ENCODE results near the gene CTDSPL. TPM values are rescaled to one million over a fixed set of nuclear protein-coding genes. Genes with fewer than 3 reads are reported as not detected.

The CTDSPL gene
- total and polyA plus RNA-seq, 2 donors from 2014 or later, result 55.9 to 78.3 TPM

DNA sequence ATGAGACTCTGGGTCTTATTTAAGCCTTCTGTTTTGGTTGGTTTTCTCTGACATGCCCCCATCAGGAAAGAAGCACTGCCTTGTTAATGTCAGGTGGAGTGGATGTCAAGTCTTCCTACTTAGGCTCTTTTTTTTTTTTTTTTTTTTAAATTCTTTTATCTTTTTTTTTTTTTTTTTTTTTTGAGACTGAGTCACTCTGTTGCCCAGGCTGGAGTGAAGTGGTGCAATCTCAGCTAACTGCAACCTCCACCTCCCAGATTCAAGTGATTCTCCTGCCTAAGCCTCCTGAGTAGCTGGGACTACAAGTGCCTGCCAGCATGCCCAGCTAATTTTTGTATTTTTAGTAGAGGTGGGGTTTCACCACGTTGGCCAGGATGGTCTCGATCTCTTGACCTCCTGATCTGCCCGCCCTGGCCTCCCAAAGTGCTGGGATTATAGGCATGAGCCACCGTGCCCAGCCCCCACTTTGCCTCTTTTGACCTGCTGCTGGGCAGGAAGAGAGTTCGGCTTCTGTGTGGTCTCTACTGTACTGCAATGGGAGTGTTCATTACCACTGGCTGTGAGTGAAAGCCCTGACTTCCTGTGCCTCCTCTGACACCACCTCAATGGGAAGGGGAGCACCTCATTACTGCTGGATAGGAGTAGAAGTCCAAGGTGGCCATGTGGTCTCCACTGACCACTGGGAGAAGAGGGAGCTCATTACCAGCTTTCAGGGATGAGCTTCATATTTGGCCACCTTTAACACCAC, 10.9 kb downstream of the CTDSPL start:
- no peak overlapping the region for H3K27ac ChIP-seq (ENCODE audit: low read depth in 2 of 2, low read length in 2 of 2)
- no peaks in the 10 kb centered on the region for H3K27me3 ChIP-seq (ENCODE audit: control insufficient read depth, insufficient read depth, low read length)
- intact Hi-C loops (cut with DNase I), result no loop called here
- TF ChIP-seq, protein P1, sequence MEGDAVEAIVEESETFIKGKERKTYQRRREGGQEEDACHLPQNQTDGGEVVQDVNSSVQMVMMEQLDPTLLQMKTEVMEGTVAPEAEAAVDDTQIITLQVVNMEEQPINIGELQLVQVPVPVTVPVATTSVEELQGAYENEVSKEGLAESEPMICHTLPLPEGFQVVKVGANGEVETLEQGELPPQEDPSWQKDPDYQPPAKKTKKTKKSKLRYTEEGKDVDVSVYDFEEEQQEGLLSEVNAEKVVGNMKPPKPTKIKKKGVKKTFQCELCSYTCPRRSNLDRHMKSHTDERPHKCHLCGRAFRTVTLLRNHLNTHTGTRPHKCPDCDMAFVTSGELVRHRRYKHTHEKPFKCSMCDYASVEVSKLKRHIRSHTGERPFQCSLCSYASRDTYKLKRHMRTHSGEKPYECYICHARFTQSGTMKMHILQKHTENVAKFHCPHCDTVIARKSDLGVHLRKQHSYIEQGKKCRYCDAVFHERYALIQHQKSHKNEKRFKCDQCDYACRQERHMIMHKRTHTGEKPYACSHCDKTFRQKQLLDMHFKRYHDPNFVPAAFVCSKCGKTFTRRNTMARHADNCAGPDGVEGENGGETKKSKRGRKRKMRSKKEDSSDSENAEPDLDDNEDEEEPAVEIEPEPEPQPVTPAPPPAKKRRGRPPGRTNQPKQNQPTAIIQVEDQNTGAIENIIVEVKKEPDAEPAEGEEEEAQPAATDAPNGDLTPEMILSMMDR (IDR thresholded peaks at IDR 0.05; ENCODE audit: borderline replicate concordance, extremely low read depth, insufficient read depth), result no peak
- no peak for DNase-seq
- H3K36me3 ChIP-seq (ENCODE audit: control insufficient read depth in 2 of 3, insufficient read depth in 3 of 3, low read length in 3 of 3), result no peaks in the 10 kb centered on the region
- H3K4me3 ChIP-seq (ENCODE audit: low read length in 3 of 3), result no peak overlapping the region
- FAIRE-seq, result no peak
- no peak overlapping the region for H3K9ac ChIP-seq (ENCODE audit: low read length in 3 of 3)
- peaks cover 0 to 3% (median 0%) of the 10 kb centered on the region in 3 donors for H3K9me3 ChIP-seq (ENCODE audit: control insufficient read depth in 2 of 3, insufficient read depth in 1 of 3, low read length in 3 of 3)
- peaks cover 0 to 3% (median 0%) of the 10 kb centered on the region in 3 donors for H3K4me1 ChIP-seq (ENCODE audit: control insufficient read depth in 2 of 3, insufficient read depth in 2 of 3, low read depth in 1 of 3, low read length in 3 of 3)

DNA sequence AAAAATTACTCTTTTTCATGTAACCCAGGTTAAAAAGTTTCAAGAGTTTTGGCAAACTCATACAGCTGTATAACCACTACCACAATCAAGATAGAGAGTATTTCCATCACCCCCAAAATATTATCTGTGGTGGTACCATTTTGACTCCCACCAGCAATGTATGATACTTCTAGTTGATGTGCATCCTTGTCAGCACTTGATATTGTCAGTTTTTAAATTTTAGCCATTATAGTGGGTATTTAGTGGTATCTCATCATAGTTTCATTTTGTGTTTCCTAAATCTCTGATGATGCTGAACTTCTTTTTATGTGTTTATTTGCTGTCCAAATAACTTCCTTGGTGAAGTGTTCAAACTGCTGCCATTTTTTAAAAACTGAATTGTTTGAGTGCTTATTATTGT, 14.6 kb downstream of the CTDSPL start:
- intact Hi-C loops (cut with DNase I), result no loop called here
- FAIRE-seq, result no peak
- H3K27ac ChIP-seq (ENCODE audit: low read depth in 2 of 2, low read length in 2 of 2), result no peak overlapping the region

DNA sequence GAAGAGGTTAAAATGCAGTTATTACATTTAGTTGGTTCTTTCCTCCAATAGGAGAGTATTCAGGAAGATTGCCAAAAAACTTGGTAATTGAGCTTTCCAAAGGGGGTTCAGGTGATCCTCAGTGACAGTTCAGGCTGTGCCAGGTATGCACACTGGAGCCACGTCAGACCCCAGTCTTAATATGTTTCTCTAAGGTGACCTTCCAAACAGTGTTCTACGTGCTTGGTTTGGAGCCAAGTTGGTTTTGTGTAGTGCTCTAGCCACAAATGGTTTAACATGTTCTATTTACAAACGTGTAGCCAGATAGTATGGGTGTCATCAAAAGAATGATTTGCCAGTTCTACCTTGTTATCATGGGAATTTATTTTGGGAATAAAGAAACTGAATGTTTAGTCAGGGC, 21.0 kb downstream of the CTDSPL start:
- Histone ChIP-seq H3K4me1 (ENCODE audit: control insufficient read depth in 2 of 3, insufficient read depth in 2 of 3, low read depth in 1 of 3, low read length in 3 of 3) (peaks cover 0 to 27% (median 15%) of the 10 kb centered on the region in 3 donors), H3K4me3 (ENCODE audit: low read length in 3 of 3) (peak overlapping the region in 1 of 3 donors; percentile 12)
- FAIRE-seq, result no peak

More for the DNA sequence above, 14.6 kb downstream of the CTDSPL start:
- no peaks in the 10 kb centered on the region for H3K27me3 ChIP-seq (ENCODE audit: control insufficient read depth, insufficient read depth, low read length)
- H3K9me3 ChIP-seq (ENCODE audit: control insufficient read depth in 2 of 3, insufficient read depth in 1 of 3, low read length in 3 of 3), result peaks cover 0 to 3% (median 0%) of the 10 kb centered on the region in 3 donors
- no peak overlapping the region for H3K9ac ChIP-seq (ENCODE audit: low read length in 3 of 3)
- TF ChIP-seq, protein P1 (IDR thresholded peaks at IDR 0.05; ENCODE audit: borderline replicate concordance, extremely low read depth, insufficient read depth), result no peak
- no peak overlapping the region for H3K4me3 ChIP-seq (ENCODE audit: low read length in 3 of 3)
- no peaks in the 10 kb centered on the region for H3K36me3 ChIP-seq (ENCODE audit: control insufficient read depth in 2 of 3, insufficient read depth in 3 of 3, low read length in 3 of 3)
- peaks cover 0 to 6% (median 5%) of the 10 kb centered on the region in 3 donors for H3K4me1 ChIP-seq (ENCODE audit: control insufficient read depth in 2 of 3, insufficient read depth in 2 of 3, low read depth in 1 of 3, low read length in 3 of 3)
- no peak for DNase-seq

More for the DNA sequence above, 21.0 kb downstream of the CTDSPL start:
- Histone ChIP-seq H3K36me3 (ENCODE audit: control insufficient read depth in 2 of 3, insufficient read depth in 3 of 3, low read length in 3 of 3) (no peaks in the 10 kb centered on the region), H3K27ac (ENCODE audit: low read depth in 2 of 2, low read length in 2 of 2) (peak overlapping the region; percentile 26 to 58), H3K9me3 (ENCODE audit: control insufficient read depth in 2 of 3, insufficient read depth in 1 of 3, low read length in 3 of 3) (no peaks in the 10 kb centered on the region), H3K27me3 (ENCODE audit: control insufficient read depth, insufficient read depth, low read length) (no peaks in the 10 kb centered on the region), H3K9ac (ENCODE audit: low read length in 3 of 3) (no peak overlapping the region)
- intact Hi-C loops (cut with DNase I), result no loop called here
- TF ChIP-seq, protein P1 (IDR thresholded peaks at IDR 0.05; ENCODE audit: borderline replicate concordance, extremely low read depth, insufficient read depth), result no peak
- no peak for DNase-seq

All from kidney (tissue), 14 donors.